Glutamatergic neuron (in vitro differentiated cells): ENCODE measurements around the gene TTC21B. TPM values are rescaled to one million over a fixed set of nuclear protein-coding genes. Genes with fewer than 3 reads are reported as not detected.

Experiments used
- DNase-seq: peaks from one replicate; pipeline ENCODE4 v3.0.0; 2022
- H3K27ac Mint-ChIP-seq: one replicate; pipeline ENCODE4 v1.8.0; 2020; ENCODE audit warnings: mild to moderate bottlenecking, mixed read lengths, inconsistent platforms; ENCODE audit not compliant: unreplicated experiment
- H3K27me3 Mint-ChIP-seq: one replicate; pipeline ENCODE4 v1.8.0; 2020; ENCODE audit warnings: mild to moderate bottlenecking, moderate library complexity, mixed read lengths, inconsistent platforms; ENCODE audit not compliant: unreplicated experiment
- H3K36me3 Mint-ChIP-seq: one replicate; pipeline ENCODE4 v1.8.0; 2020; ENCODE audit warnings: mild to moderate bottlenecking, mixed read lengths, inconsistent platforms; ENCODE audit not compliant: unreplicated experiment
- H3K4me1 Mint-ChIP-seq: one replicate; pipeline ENCODE4 v1.8.0; 2020; ENCODE audit warnings: mild to moderate bottlenecking, low read depth, mixed read lengths, inconsistent platforms; ENCODE audit not compliant: unreplicated experiment
- H3K4me3 Mint-ChIP-seq: one replicate; pipeline ENCODE4 v1.8.0; 2020; ENCODE audit warnings: mild to moderate bottlenecking, mixed read lengths, inconsistent platforms; ENCODE audit not compliant: unreplicated experiment
- H3K9me3 Mint-ChIP-seq: one replicate; pipeline ENCODE4 v1.8.0; 2020; ENCODE audit warnings: mild to moderate bottlenecking, moderate library complexity, mixed read lengths, inconsistent platforms; ENCODE audit not compliant: unreplicated experiment
- CTCF ChIP-seq: fragments of 200-600 bp; sonication (generic); IDR thresholded peaks from one replicate; pipeline ENCODE4 v1.5.0; 2021; ENCODE audit not compliant: partially characterized antibody, unreplicated experiment
- total RNA-seq: library from RNA; stranded (reverse); fragmentation: NEBNext Ultra II Directional; extraction: Animal tissue kit (Norgen Biotek cat#: 25700); gene quantifications from one replicate; pipeline ENCODE4 v1.2.1, GENCODE V29; 2021; ENCODE audit not compliant: unreplicated experiment

TTC21B gene
- total RNA-seq, 1 donor from 2014 or later, result 46.2 TPM

GRCh38 chr2:165903406-165903805, 50.2 kb downstream of the TTC21B start:
- H3K27ac Mint-ChIP-seq, result no peak overlapping the region
- H3K36me3 Mint-ChIP-seq, result no peaks in the 10 kb centered on the region
- H3K4me3 Mint-ChIP-seq, result no peak overlapping the region
- H3K9me3 Mint-ChIP-seq, result no peaks in the 10 kb centered on the region
- H3K27me3 Mint-ChIP-seq, result no peaks in the 10 kb centered on the region
- no peak for TF ChIP-seq CTCF
- peaks cover 5% of the 10 kb centered on the region for H3K4me1 Mint-ChIP-seq
- no peak for DNase-seq

GRCh38 chr2:165902934-165903333, 50.6 kb downstream of the TTC21B start:
- Mint-ChIP-seq H3K36me3 (no peaks in the 10 kb centered on the region), H3K4me3 (no peak overlapping the region), H3K4me1 (peaks cover 8% of the 10 kb centered on the region), H3K9me3 (no peaks in the 10 kb centered on the region), H3K27ac (no peak overlapping the region), H3K27me3 (no peaks in the 10 kb centered on the region)
- TF ChIP-seq CTCF, result no peak
- DNase-seq, result no peak

GRCh38 chr2:165901620-165902298, 51.8 kb downstream of the TTC21B start:
- Mint-ChIP-seq H3K9me3 (no peaks in the 10 kb centered on the region), H3K4me3 (no peak overlapping the region), H3K27me3 (peaks cover 3% of the 10 kb centered on the region), H3K27ac (no peak overlapping the region), H3K4me1 (peaks cover 8% of the 10 kb centered on the region), H3K36me3 (peaks cover 5% of the 10 kb centered on the region)
- TF ChIP-seq CTCF, result no peak
- no peak for DNase-seq

GRCh38 chr2:165899311-165899710, 54.3 kb downstream of the TTC21B start:
- Mint-ChIP-seq H3K36me3 (peaks cover 5% of the 10 kb centered on the region), H3K4me3 (no peak overlapping the region), H3K27me3 (peaks cover 3% of the 10 kb centered on the region), H3K4me1 (peaks cover 8% of the 10 kb centered on the region), H3K27ac (no peak overlapping the region), H3K9me3 (no peaks in the 10 kb centered on the region)
- TF ChIP-seq CTCF, result no peak
- no peak for DNase-seq

- DNase-seq, result no peak
- H3K27me3 Mint-ChIP-seq, result peaks cover 3% of the 10 kb centered on the region
- peaks cover 13% of the 10 kb centered on the region for H3K4me1 Mint-ChIP-seq
- H3K9me3 Mint-ChIP-seq, result no peaks in the 10 kb centered on the region
- peaks cover 5% of the 10 kb centered on the region for H3K36me3 Mint-ChIP-seq
- TF ChIP-seq CTCF, result no peak
- no peak overlapping the region for H3K27ac Mint-ChIP-seq
- H3K4me3 Mint-ChIP-seq, result no peak overlapping the region
These were observed 55.2 kb downstream of the TTC21B start for GRCh38 chr2:165898381-165898780.
